Activated gamma-delta T cell (primary cell): Measurements from ENCODE around the gene IRF6.

Source experiments
- DNase-seq: peaks from one replicate; lab custom pipeline; 2025; lab: John Stamatoyannopoulos, UW
- total RNA-seq, 2 donors: gene quantifications; one replicate each; lab custom pipeline; 2026; lab: John Stamatoyannopoulos, UW

The IRF6 gene
- 0.48 to 2.3 reads per million in 2 donors for total RNA-seq

- DNase-seq = peak; percentile 68
These were observed at the start of gene IRF6 for GRCh38 chr1:209805875-209806760. Gene IRF6, minus strand, starts transcription at chr1:209806142. Its CDS starts 4,729 bp downstream, at chr1:209801413.

GRCh38 chr1:209855623-209856022 is 49.7 kb upstream of the IRF6 start:
- no peak for DNase-seq

DNA sequence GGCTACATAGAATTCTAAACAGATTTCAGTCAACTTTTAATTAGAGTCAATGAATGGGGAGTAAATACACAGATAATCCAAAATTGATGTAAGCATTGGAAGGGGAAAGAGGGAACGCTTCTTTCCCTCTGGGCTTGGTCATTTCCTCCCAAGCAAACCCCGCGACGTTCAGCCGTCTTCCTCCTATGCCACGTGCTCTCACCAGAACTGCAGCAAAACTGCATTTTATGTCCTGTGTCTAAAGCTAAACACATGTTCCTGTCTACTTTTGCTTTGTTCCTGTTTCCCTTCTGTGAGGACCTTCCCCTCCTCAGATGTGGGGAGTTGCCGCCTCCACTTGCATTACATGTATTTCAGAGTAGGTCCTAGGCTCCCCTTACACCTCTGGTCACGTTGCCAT is 49.1 kb upstream of the IRF6 start:
- no peak for DNase-seq

DNA sequence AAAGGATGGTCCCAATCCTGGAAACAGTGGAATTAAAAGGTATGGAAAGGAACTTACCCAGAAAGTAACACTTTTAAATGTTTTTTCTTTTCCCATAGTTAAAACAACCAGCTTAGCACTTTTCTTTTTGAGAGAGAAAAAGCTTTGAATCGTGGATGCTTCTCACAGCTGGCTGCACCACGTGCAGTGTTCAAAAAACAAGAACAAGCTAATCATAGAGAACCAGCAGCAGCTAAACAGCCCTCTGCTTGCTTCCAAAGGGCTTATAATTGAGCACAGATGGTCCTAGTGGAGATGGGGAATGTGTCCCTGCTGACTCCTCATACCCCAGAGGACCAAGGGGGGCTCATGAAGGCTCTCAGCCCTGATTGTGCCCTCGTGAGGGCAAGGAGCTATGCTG is 48.3 kb upstream of the IRF6 start:
- DNase-seq = no peak

DNA sequence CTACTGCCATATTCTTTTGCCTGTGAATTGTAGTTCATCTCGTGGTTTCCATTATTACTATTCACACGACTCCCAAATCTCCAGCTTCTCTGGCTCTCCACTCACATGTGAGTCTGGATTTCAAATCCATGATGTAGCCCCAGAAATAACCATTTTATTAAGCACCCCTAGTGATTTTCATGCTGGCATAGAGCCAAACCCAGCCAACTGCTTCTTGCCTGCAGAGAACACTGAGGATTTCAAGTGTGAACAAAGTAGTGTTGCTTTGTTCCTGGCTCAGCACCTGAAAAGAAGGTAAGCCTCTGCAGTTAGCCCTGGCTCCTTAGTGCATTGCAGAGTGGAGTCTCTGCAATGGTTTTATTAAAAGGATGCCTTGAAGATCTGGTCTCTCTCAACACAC is 47.7 kb upstream of the IRF6 start:
- no peak for DNase-seq

DNA sequence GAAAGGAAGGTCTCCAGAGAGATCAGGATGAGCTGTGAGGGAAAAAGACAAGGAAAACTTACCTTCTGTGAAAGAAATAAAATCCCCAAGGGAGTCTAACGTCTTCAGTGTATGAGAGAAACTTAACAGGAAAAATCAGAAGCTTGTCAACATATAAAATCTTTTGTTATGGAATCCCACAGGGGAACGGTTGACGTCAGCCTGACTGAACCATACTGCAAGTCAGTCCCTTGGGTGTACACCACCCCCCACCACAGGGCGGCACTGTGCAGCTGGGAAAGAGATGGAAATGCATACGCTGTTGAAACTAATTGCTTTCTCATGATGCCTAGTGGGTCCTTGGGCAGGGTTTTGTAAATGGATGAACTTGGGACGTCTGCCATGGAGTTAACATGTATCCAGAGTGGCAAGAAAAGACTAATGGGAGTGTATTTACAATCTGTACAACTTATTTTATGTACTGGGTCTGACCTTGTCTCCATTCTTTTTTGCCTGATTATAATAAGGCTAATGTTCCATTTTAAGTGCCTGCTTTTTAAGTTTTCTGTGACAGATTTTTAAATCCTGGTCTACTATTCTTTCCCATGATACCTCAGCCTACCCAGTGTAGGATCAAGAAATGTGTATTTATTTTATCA is 44.5 kb upstream of the IRF6 start:
- DNase-seq = no peak

- DNase-seq = no peak
These were observed 43.4 kb upstream of the IRF6 start for GRCh38 chr1:209849388-209849787.

DNA sequence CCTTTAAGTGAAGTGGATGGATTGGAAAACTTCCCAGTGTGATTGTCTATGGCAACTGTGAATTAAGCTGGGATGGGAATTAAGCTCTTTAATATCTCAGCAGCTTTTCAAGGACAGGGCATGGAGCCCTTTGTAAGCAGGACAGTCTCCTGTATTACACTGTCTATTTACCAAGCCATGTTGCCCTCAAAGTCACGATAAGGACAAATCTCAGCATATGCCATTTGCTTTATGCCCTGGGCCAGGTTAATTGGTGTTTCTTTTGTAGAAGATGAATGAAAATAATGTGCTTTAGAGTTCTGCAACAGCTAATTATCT is 39.4 kb upstream of the IRF6 start:
- no peak for DNase-seq

- DNase-seq = no peak
These were observed 38.9 kb upstream of the IRF6 start for GRCh38 chr1:209844695-209845407.

DNA sequence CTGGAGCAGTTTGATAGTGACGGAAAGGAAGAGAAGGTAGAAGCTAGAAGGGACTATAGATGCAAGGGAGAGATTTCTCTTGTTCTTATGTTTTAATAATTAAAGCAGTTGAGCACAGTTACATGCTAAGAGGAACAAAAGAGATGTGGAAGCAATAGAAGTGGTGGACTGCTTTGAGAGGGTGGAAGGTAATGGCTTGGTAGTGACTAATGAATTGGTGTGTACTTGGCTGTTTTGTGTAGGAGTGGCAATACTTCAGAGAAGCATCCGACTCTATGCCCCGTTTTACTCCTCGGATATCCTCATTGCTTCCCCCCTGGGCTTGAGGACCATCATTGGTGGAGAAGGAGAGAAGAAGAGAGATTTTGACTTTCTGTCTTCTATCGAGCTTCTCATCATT is 34.7 kb upstream of the IRF6 start:
- no peak for DNase-seq

DNA sequence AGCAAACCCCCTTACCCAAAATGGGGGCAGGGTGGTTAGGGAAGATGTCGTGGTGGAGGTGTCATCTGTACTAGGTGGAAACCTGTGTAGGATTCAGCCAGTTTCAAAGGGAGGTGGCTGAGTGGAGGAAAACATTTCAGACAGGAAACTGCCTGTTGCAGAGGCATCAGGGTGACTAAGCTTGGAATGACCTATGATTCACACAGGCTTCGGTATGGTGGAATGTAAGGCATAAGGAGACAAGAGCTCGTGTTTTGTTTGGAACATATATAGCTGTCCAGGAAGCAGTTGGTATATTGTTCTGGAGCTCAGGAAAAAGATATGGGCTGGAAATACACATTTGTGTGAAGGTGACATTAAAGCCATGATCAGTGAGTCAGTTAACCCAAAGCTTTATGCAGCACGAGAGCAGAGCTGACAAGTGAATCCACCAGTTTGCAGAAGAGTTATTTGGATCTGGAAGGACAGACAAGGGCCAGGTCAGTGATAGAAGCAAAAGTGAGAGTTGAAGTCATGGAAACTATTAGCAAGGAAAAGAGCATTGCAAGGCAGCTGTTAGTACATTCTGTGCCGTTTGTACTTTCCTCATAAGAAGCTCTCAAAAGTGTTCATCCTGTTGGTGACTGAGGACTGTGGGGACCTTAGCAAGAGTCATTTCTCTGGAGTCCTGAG is 34.1 kb upstream of the IRF6 start:
- no peak for DNase-seq

DNA sequence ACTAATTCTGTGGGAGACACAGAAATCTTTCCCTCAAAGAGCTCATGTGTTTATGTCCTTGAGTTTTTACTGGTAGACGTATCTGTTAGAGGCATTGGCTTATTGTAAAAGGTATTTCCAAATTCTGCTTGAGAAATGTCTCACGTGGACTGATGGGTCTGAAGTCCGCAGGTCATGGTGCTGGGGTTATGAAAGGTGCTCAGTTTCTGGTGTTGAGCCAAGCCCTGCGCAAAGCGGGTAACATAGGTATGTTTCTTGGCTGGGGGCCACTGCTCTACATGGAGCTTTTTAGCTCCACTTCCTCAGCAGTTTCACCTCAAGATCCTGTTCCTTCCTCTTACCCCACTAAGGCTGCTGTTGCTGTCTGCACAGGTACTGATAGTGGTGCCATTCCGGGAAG is 32.6 kb upstream of the IRF6 start:
- DNase-seq = no peak

DNA sequence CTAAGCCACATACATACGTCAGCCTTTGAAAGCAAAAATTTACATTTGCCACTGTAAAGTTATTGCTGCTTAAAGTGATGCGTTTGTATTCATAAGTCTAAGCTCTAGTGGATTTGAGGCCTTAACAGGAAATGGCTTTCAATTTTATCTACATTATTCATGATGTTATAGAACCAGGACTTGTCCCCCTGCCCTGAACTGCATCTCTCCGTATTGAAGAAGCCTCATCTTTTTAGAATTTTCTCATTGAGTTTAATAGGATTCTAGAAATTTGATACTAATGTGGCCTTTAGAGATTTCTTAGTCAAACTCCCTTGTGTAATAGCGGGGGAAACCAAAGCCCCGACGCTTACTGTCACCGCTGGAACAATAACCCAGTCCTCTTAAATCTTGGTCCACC is 31.7 kb upstream of the IRF6 start:
- no peak for DNase-seq

DNA sequence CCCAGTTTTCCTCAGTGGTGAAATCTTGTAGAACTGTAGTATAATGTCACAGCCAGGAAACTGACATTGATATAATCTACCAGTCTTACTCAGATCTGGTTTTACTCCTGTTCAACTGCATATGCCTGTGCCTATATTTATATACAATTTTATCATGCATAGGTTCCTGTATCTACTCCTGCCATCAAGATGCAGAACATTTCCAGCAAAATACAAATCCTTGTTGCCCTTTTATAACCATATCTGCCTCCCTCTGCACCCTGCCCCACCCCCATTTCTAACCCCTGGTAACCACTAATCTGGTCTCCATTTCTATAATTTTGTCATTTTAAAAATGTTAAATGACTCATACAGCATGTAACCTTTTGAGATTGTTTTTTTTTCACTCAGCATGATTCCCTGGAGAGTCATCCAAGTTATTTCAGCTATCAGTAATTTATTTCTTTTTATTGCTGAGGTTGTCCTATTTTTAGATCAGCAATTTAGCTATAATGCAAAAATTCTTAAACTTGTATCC is 29.9 kb upstream of the IRF6 start:
- no peak for DNase-seq

DNA sequence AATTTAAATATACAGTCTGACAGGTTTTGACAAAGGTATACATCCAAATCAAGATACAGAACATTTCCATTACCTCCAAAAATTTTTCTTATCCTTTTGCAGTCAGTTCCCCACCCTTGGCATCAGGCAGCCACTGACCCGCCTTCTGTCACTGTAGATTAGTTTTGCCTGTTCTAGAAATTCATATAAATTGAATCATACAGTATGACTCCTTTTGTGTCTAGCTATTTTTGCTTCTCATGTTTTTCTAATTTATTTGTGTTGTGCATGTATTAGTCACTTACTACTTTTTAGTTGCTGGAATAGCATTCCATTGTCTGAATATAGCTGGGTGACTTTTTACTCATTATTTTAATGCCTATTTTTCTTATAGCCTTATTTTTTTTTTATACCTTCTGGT is 25.7 kb upstream of the IRF6 start:
- no peak for DNase-seq

DNA sequence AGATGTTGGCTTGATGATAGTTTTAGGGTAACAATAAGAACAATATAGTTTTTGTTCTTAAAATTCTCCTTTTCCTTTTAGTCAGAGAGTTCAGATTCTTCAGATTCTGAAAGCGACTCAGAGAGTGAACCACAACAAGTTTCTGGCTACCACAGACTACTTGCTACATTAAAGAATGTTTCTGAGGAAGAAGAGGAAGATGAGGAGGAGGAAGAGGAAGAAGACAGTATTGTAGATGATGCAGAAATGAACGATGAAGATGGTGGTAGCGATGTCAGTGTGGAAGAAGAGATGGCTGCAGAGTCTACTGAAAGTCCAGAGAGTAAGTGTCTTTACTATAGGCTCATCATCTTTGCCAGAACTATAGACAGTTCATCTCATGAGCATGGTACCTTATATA is 24.8 kb upstream of the IRF6 start:
- DNase-seq = no peak

DNA sequence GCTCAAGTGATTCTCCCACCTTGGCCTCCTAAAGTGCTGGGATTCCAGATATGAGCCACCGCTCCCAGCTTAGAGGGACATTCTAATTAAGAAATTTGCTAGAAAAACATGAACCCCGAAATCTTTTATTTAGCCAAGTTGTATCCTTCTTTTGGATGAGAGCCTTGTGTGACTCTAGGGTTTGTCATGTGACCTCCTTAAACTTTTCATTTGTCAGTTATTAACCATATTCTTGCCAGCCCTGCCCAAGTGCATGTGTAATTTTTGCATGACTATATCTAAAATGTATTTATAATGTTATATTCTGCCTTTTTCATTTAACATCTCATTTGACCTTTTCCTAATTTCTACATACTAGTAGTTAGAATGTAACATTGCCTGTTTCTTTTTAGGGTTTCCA is 23.8 kb upstream of the IRF6 start:
- DNase-seq = no peak

- DNase-seq = peak; percentile 34
These were observed 21.7 kb upstream of the IRF6 start, which contains the start of gene UTP25 for GRCh38 chr1:209827384-209828262. Gene UTP25, plus strand, starts transcription at chr1:209827972. Its CDS starts 92 bp downstream, at chr1:209828064.

DNA sequence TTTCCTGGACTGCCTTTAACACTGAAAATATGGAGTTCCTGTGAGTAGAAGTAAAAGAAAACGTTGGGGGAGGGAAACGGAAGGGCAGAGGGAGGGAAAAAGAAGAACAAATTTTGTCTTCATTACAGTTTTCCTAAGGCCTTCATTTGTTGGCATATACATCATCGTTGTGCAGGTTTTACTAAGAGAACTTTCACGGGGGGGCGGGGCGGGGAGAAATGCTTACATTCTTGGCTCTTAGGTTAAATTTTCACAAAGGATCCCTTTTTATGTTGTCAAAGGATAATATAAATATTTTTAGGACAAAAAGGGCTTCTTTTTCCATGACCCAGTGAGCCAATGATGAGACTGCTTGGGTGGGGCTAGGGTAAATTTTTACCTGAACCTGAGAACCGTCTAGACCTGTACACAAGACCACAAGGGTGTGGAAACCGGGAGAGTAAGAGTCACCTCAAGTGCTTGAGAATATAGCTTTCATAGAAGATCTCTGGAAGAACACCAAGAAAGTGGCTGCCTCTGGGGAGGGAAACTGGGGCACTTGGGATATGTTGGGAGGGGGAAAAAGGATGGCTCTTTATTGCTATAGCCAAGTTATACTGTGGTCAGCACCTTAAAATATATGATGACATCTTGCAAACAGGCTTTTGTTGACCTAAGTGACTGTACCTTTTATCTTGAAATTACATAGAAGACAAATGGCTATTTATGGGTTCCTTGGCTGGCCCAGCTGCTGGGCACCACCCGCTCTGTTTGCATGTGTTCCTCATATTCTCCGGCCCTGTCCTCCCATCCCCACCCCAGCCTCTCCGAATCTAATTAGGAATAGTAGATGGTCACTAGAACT is 19.9 kb upstream of the IRF6 start:
- no peak for DNase-seq
